GM18526 (cell line): ENCODE results near the gene PORCN.
A peak's percentile ranks its signal among the peaks of the same experiment; 100 is the strongest.

ENCODE experiments used
- POLR2A ChIP-seq: IDR thresholded peaks from 3 replicates; pipeline ENCODE4 v1.6.1; 2011; ENCODE audit not compliant: insufficient read length; ENCODE audit errors: extremely low read depth

Gene PORCN

GRCh38 chrX:48508400-48509244 is at the start of gene PORCN:
PORCN (plus strand) TSS chrX:48508992; CDS start chrX:48509821, 829 bp downstream.
- peak; percentile 49 for TF ChIP-seq POLR2A

GRCh38 chrX:48459483-48459882 is 49.3 kb upstream of the PORCN start:
- no peak for TF ChIP-seq POLR2A

GRCh38 chrX:48460031-48460430 is 48.8 kb upstream of the PORCN start:
- no peak for TF ChIP-seq POLR2A

- no peak for TF ChIP-seq POLR2A
Observed at GRCh38 chrX:48460606-48461005, 48.2 kb upstream of the PORCN start.

- no peak for TF ChIP-seq POLR2A
Observed at GRCh38 chrX:48461830-48462229, 47.0 kb upstream of the PORCN start.

- no peak for TF ChIP-seq POLR2A
Observed at GRCh38 chrX:48465336-48465933, 43.4 kb upstream of the PORCN start.

- no peak for TF ChIP-seq POLR2A
Observed at GRCh38 chrX:48466696-48467095, 42.1 kb upstream of the PORCN start.

GRCh38 chrX:48467281-48467761 is 41.5 kb upstream of the PORCN start:
- no peak for TF ChIP-seq POLR2A

- no peak for TF ChIP-seq POLR2A
Observed at GRCh38 chrX:48468247-48468671, 40.5 kb upstream of the PORCN start.

GRCh38 chrX:48468693-48469691 is 39.8 kb upstream of the PORCN start:
- no peak for TF ChIP-seq POLR2A

- TF ChIP-seq POLR2A = no peak
Observed at GRCh38 chrX:48470110-48470832, 38.5 kb upstream of the PORCN start, which contains the start of gene SLC38A5. SLC38A5 (minus strand) TSS chrX:48470260; CDS start chrX:48467924, 2,336 bp downstream.

GRCh38 chrX:48470833-48471118 is 38.0 kb upstream of the PORCN start:
- no peak for TF ChIP-seq POLR2A

- no peak for TF ChIP-seq POLR2A
Observed at GRCh38 chrX:48471504-48471903, 37.3 kb upstream of the PORCN start.

GRCh38 chrX:48472225-48472624 is 36.6 kb upstream of the PORCN start:
- TF ChIP-seq POLR2A = no peak

- no peak for TF ChIP-seq POLR2A
Observed at GRCh38 chrX:48472851-48473703, 35.7 kb upstream of the PORCN start.
